Lung microvascular endothelial cell (primary cell): ENCODE measurements around the gene DNAJB13. TPM values are rescaled to one million over a fixed set of nuclear protein-coding genes. Genes with fewer than 3 reads are reported as not detected.
"Not testable (repeated sequence)": the region's sequence is repeated elsewhere in the genome, so short reads cannot be mapped to it uniquely, and the experiment has no call there.

ENCODE experiments used
- DNase-seq, 2 donors: peaks; one replicate each; pipeline versions ENCODE4 v3.0.0 to v3.0.0-alpha.2; 2010; ENCODE audit warnings: low read depth in 2 of 2
- total RNA-seq: library from RNA; depleted of rRNA; stranded (reverse); fragments of >200 nt; gene quantifications from 2 replicates; pipeline ENCODE4 v1.2.1, GENCODE V29; 2014

DNAJB13 gene
- total RNA-seq, 1 donor from 2014 or later: not detected

GRCh38 chr11:73977856-73978519, 27.2 kb downstream of the DNAJB13 start:
- no peak for DNase-seq

GRCh38 chr11:73978576-73979086, 27.8 kb downstream of the DNAJB13 start:
- no peak for DNase-seq

GRCh38 chr11:73980001-73980961, 29.5 kb downstream of the DNAJB13 start:
- peak; percentile 69 to 76 for DNase-seq

GRCh38 chr11:73981051-73981805, 30.4 kb downstream of the DNAJB13 start:
- no peak for DNase-seq

- DNase-seq: peak; percentile 84
Measured at GRCh38 chr11:73982595-73982989, 31.8 kb downstream of the DNAJB13 start, which contains the start of gene UCP2. Gene UCP2 (minus strand): TSS chr11:73982843. CDS start chr11:73978378, 4,465 bp downstream.

- DNase-seq: peak; percentile 94 to 95
Measured at GRCh38 chr11:73982990-73983740, 32.3 kb downstream of the DNAJB13 start.

- peak in 1 of 2 donors; percentile 56 for DNase-seq
Measured at GRCh38 chr11:73983741-73984538, 33.1 kb downstream of the DNAJB13 start.

GRCh38 chr11:73985661-73986060, 34.8 kb downstream of the DNAJB13 start:
- not testable (repeated sequence) for DNase-seq

- no peak for DNase-seq
Measured at GRCh38 chr11:73988227-73988626, 37.4 kb downstream of the DNAJB13 start.

- DNase-seq: peak in 1 of 2 donors; percentile 21
Measured at GRCh38 chr11:73989156-73989555, 38.3 kb downstream of the DNAJB13 start.

- no peak for DNase-seq
Measured at GRCh38 chr11:73990730-73991129, 39.9 kb downstream of the DNAJB13 start.

GRCh38 chr11:73991471-73992006, 40.7 kb downstream of the DNAJB13 start:
- DNase-seq: no peak

- DNase-seq: peak; percentile 70 to 74
Measured at GRCh38 chr11:73995247-73995646, 44.4 kb downstream of the DNAJB13 start.

GRCh38 chr11:73995731-73996130, 44.9 kb downstream of the DNAJB13 start:
- DNase-seq: no peak

- DNase-seq: no peak
Measured at GRCh38 chr11:73996161-73996747, 45.4 kb downstream of the DNAJB13 start.

GRCh38 chr11:73997120-73997770, 46.4 kb downstream of the DNAJB13 start:
- no peak for DNase-seq

- DNase-seq: no peak
Measured at GRCh38 chr11:73998846-73999575, 48.2 kb downstream of the DNAJB13 start.
